ENCODE measurements around the gene SIRT2. TPM values are rescaled to one million over a fixed set of nuclear protein-coding genes. Genes with fewer than 3 reads are reported as not detected.

Gene SIRT2
- total and polyA plus RNA-seq, 2 donors (not counting 1 experiment from before 2014, with no cell fraction given), result 42.4 to 65.9 TPM

DNA sequence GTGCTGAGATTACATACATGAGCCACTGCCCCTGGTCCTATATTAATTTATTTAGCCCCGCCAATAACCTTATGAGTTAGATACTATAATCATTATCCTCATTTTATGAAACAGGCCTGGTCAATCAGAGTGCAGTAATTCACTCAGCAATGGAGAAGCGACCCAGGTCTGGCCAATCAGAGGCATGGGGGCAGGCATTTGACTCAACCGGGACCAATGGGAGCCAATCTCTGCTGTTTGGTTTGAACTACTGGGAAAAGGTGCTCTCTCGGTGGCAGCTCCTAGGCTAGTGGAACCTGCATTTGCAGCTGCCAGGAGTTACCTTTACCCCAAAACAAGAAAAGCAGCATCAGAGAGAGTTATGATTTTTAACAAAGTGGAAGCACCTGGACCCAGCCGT lies 6.6 kb downstream of the SIRT2 start:
- no peaks in the 10 kb centered on the region for H3K9me3 ChIP-seq (ENCODE audit: control extremely low read depth in 1 of 3, control insufficient read depth in 2 of 3, insufficient read depth in 1 of 3, low read length in 2 of 3)
- no peak overlapping the region for H3K27ac Mint-ChIP-seq
- H3K79me2 ChIP-seq (ENCODE audit: control insufficient read depth, insufficient read depth, low read length), result peaks cover 49% of the 10 kb centered on the region
- H3K4me2 ChIP-seq (replicated peaks; ENCODE audit: low read depth, low read length, poor library complexity, severe bottlenecking), result no peak overlapping the region
- ChIA-PET POLR2A (no interaction called here), CTCF (interaction anchor here (1.0 kb wide), 1 partner anchor 107 kb away, joined by 4 read pairs; no protein-coding TSS in a partner anchor)
- H3K27me3 ChIP-seq (replicated peaks in 1 of 4; ENCODE audit: control extremely low read depth in 1 of 4, control insufficient read depth in 3 of 4, insufficient read depth in 4 of 4, low read length in 3 of 4), result no peaks in the 10 kb centered on the region
- H4K20me1 ChIP-seq (ENCODE audit: control insufficient read depth, insufficient read depth, low read length, poor library complexity, severe bottlenecking), result no peaks in the 10 kb centered on the region
- no peaks in the 10 kb centered on the region for H3K27me3 Mint-ChIP-seq
- H3K4me1 ChIP-seq (ENCODE audit: control insufficient read depth in 2 of 2, insufficient read depth in 2 of 2, low read length in 2 of 2), result peaks cover under 1 to 5% of the 10 kb centered on the region in 2 donors
- H3K36me3 ChIP-seq (replicated peaks in 1 of 2; ENCODE audit: control extremely low read depth in 1 of 2, control insufficient read depth in 1 of 2, extremely low read depth in 1 of 2, insufficient read depth in 2 of 2, low read length in 1 of 2), result peaks cover 0 to 23% of the 10 kb centered on the region in 2 experiments
- no peak overlapping the region for H3K4me3 ChIP-seq (ENCODE audit: control extremely low read depth in 1 of 5, extremely low read depth in 1 of 5, insufficient read depth in 1 of 5, low read depth in 2 of 5, low read length in 4 of 5)
- H3K27ac ChIP-seq (ENCODE audit: low read length in 2 of 2), result no peak overlapping the region
- TF ChIP-seq EZH2 (IDR thresholded peaks at IDR 0.05; ENCODE audit: borderline replicate concordance, insufficient read depth, low read depth, low read length, poor library complexity, severe bottlenecking), result no peak
- TF ChIP-seq, protein P1, sequence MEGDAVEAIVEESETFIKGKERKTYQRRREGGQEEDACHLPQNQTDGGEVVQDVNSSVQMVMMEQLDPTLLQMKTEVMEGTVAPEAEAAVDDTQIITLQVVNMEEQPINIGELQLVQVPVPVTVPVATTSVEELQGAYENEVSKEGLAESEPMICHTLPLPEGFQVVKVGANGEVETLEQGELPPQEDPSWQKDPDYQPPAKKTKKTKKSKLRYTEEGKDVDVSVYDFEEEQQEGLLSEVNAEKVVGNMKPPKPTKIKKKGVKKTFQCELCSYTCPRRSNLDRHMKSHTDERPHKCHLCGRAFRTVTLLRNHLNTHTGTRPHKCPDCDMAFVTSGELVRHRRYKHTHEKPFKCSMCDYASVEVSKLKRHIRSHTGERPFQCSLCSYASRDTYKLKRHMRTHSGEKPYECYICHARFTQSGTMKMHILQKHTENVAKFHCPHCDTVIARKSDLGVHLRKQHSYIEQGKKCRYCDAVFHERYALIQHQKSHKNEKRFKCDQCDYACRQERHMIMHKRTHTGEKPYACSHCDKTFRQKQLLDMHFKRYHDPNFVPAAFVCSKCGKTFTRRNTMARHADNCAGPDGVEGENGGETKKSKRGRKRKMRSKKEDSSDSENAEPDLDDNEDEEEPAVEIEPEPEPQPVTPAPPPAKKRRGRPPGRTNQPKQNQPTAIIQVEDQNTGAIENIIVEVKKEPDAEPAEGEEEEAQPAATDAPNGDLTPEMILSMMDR (IDR thresholded peaks at IDR 0.05), result no peak
- H3K4me3 Mint-ChIP-seq, result no peak overlapping the region
- DNase-seq, result no peak
- H3K9ac ChIP-seq (ENCODE audit: low read length), result no peak overlapping the region
- ATAC-seq (ENCODE audit: low read depth), result no peak
- no peaks in the 10 kb centered on the region for H3K9me3 Mint-ChIP-seq (ENCODE audit: insufficient read depth)
- H2AFZ ChIP-seq (ENCODE audit: insufficient read depth, low read depth, low read length, poor library complexity, severe bottlenecking), result no peak overlapping the region
- peaks cover 5% of the 10 kb centered on the region for H3K4me1 Mint-ChIP-seq
- intact Hi-C loops (cut with micrococcal nuclease), result no loop called here
- 100% methylated on average over 2 of the region's 5 CpGs for WGBS (ENCODE audit: insufficient coverage)

DNA sequence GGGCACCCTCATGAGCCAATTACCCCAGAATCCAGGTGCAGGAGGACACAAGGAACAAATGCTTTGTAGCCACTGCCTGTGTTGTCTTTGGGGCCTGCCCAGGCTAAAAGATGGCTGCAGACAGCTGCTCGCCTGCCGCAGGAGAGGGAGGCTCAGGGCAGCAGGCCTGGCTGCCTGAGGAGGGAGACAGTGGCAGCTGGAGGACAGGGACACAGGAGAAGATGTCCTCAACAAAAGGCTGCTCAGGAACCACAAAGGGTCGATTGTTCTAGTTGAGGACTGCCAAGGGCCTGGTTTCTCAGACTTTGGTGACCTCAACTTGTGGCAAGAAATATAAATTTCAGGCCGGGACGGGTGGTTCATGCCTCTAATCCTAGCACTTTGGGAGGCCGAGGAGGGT lies 7.6 kb downstream of the SIRT2 start:
- no peak overlapping the region for H3K4me3 Mint-ChIP-seq
- DNase-seq (no peak), ATAC-seq (ENCODE audit: low read depth) (no peak)
- 98% methylated on average over 6 of the region's 6 CpGs for WGBS (ENCODE audit: insufficient coverage)
- ChIA-PET POLR2A (no interaction called here), CTCF (interaction anchor here (0.6 to 0.7 kb wide), 2 partner anchors 25 to 476 kb away, joined by 3 to 4 read pairs; no protein-coding TSS in a partner anchor)
- Histone ChIP-seq H3K9ac (ENCODE audit: low read length) (no peak overlapping the region), H3K27ac (ENCODE audit: low read length in 2 of 2) (no peak overlapping the region), H3K27me3 (replicated peaks in 1 of 4; ENCODE audit: control extremely low read depth in 1 of 4, control insufficient read depth in 3 of 4, insufficient read depth in 4 of 4, low read length in 3 of 4) (no peaks in the 10 kb centered on the region), H3K9me3 (ENCODE audit: control extremely low read depth in 1 of 3, control insufficient read depth in 2 of 3, insufficient read depth in 1 of 3, low read length in 2 of 3) (no peaks in the 10 kb centered on the region), H3K4me1 (ENCODE audit: control insufficient read depth in 2 of 2, insufficient read depth in 2 of 2, low read length in 2 of 2) (peaks cover 3 to 11% of the 10 kb centered on the region in 2 donors), H3K4me2 (replicated peaks; ENCODE audit: low read depth, low read length, poor library complexity, severe bottlenecking) (no peak overlapping the region), H3K4me3 (ENCODE audit: control extremely low read depth in 1 of 5, extremely low read depth in 1 of 5, insufficient read depth in 1 of 5, low read depth in 2 of 5, low read length in 4 of 5) (no peak overlapping the region), H3K79me2 (ENCODE audit: control insufficient read depth, insufficient read depth, low read length) (peaks cover 44% of the 10 kb centered on the region), H2AFZ (ENCODE audit: insufficient read depth, low read depth, low read length, poor library complexity, severe bottlenecking) (no peak overlapping the region), H3K36me3 (replicated peaks in 1 of 2; ENCODE audit: control extremely low read depth in 1 of 2, control insufficient read depth in 1 of 2, extremely low read depth in 1 of 2, insufficient read depth in 2 of 2, low read length in 1 of 2) (peaks cover 0 to 23% of the 10 kb centered on the region in 2 experiments), H4K20me1 (ENCODE audit: control insufficient read depth, insufficient read depth, low read length, poor library complexity, severe bottlenecking) (no peaks in the 10 kb centered on the region)
- TF ChIP-seq, protein P1 (IDR thresholded peaks at IDR 0.05), result no peak
- no peak for TF ChIP-seq EZH2 (IDR thresholded peaks at IDR 0.05; ENCODE audit: borderline replicate concordance, insufficient read depth, low read depth, low read length, poor library complexity, severe bottlenecking)
- no peaks in the 10 kb centered on the region for H3K9me3 Mint-ChIP-seq (ENCODE audit: insufficient read depth)
- peaks cover 4% of the 10 kb centered on the region for H3K4me1 Mint-ChIP-seq
- H3K27me3 Mint-ChIP-seq, result no peaks in the 10 kb centered on the region
- no peak overlapping the region for H3K27ac Mint-ChIP-seq
- intact Hi-C loops (cut with micrococcal nuclease), result no loop called here
